HL-60 (cell line): ENCODE data around the gene GSN.

ENCODE experiments used
- DNase-seq, 2 experiments: peaks; one replicate each; pipeline ENCODE4 v3.0.0-alpha.2; 2010 to 2020; ENCODE audit warnings: low read depth in 1 of 2, low spot score in 1 of 2
- H3K27ac ChIP-seq: fragments of 250-450 bp; sonication (Bioruptor Pico); replicated peaks from 2 replicates; pipeline ENCODE4 v1.5.1; 2020; ENCODE audit warnings: mild to moderate bottlenecking, moderate library complexity
- H3K27me3 ChIP-seq: fragments of 250-450 bp; sonication (Bioruptor Pico); 2 replicates; pipeline ENCODE4 v1.5.1; 2021; ENCODE audit warnings: mild to moderate bottlenecking, moderate library complexity; ENCODE audit not compliant: insufficient read depth, poor library complexity, severe bottlenecking
- H3K4me3 ChIP-seq: replicated peaks from 2 replicates; pipeline ENCODE4 v1.5.1; 2011; ENCODE audit warnings: mild to moderate bottlenecking, control low read depth, low read length; ENCODE audit not compliant: insufficient read depth
- GABPA ChIP-seq: IDR thresholded peaks from 2 replicates; pipeline ENCODE4 v1.6.1; 2012; ENCODE audit warnings: low read depth
- POLR2AphosphoS5 ChIP-seq: IDR thresholded peaks from 2 replicates; pipeline ENCODE4 v1.6.1; 2012; ENCODE audit warnings: low read depth
- SPI1 ChIP-seq: IDR thresholded peaks from 2 replicates; pipeline ENCODE4 v1.6.1; 2012; ENCODE audit warnings: low read depth, mild to moderate bottlenecking, borderline replicate concordance
- TF ChIP-seq, protein P1 (sequence below): IDR thresholded peaks from one replicate; pipeline ENCODE4 v1.5.1; 2011; ENCODE audit warnings: low read length, control low read depth, inconsistent platforms; ENCODE audit not compliant: insufficient read depth
- TF ChIP-seq, protein P2 (sequence below): IDR thresholded peaks from 2 replicates; pipeline ENCODE4 v1.6.1; 2012; ENCODE audit warnings: low read depth; ENCODE audit not compliant: insufficient replicate concordance

GSN gene

DNA sequence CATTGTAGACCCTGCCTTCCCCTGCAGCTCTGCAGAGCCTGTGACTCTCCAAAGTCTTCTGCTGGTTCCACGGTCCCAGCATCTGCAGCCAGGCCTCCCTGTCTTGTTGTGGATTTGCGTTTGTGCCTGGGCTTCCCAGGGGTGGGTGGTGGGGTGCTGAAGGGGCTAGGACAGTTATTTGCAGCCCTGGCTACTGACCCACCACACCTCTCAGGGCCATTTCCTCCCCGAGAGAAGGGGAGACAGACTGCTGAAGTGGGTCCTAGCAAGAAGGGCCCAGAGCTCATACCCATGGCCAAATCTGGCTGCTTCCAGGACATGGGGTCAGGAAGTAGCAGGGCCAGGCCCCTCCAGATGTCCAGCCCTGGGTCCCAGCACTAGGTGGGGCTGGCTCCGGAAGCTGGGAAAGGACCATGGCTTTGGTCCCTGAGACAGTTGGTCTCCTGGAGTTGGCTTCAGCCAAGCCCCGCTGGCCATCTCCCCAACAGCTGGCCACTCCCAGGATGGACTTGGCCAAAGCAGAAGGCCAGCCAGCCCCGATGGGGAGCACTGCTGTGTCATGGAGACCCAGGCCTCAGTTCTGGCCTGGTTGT lies 26.3 kb downstream of the GSN start:
- DNase-seq, result no peak
- H3K27me3 ChIP-seq, result no peaks in the 10 kb centered on the region
- TF ChIP-seq POLR2AphosphoS5 (no peak), GABPA (no peak), SPI1 (no peak)
- TF ChIP-seq, protein P1, sequence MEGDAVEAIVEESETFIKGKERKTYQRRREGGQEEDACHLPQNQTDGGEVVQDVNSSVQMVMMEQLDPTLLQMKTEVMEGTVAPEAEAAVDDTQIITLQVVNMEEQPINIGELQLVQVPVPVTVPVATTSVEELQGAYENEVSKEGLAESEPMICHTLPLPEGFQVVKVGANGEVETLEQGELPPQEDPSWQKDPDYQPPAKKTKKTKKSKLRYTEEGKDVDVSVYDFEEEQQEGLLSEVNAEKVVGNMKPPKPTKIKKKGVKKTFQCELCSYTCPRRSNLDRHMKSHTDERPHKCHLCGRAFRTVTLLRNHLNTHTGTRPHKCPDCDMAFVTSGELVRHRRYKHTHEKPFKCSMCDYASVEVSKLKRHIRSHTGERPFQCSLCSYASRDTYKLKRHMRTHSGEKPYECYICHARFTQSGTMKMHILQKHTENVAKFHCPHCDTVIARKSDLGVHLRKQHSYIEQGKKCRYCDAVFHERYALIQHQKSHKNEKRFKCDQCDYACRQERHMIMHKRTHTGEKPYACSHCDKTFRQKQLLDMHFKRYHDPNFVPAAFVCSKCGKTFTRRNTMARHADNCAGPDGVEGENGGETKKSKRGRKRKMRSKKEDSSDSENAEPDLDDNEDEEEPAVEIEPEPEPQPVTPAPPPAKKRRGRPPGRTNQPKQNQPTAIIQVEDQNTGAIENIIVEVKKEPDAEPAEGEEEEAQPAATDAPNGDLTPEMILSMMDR, result no peak
- H3K27ac ChIP-seq, result no peak overlapping the region
- no peak overlapping the region for H3K4me3 ChIP-seq

DNA sequence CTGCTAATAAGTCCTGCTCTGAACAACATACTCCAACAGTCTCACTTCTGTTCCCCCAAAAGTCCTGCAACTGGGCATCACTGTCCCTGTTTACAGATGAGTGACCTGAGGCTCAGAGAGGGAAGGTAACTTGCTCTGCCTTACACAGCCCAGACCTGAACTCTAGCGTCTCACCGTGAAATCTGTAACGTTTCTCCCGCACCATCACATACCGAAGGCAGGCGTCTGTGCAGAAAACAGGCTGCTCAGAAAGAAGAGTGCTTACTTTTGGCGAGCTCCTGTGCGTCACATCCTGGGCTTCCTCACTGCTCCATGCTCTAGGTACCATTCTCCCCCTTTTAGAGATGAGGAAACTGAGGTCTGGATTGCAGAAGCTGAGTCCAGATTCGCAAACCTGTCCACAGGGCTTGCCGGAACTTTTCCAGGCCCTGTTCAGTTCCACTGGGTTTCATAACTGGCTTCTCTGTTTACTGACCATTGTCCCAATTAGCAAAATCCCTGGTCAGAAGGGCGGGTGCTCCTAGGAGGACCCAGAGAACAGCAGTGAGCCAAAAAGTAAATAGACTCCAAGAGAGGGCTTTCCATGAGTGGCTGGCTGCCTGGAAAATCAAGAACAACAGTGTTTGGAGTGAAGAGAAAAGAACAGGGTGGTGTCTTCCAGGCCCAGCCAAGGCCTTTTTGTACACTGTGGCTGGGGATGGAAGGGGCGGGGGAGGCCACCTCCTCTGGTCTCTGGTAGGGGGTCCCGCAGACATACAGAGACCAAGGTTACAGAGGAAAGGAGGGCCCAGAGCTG lies 27.1 kb downstream of the GSN start:
- H3K4me3 ChIP-seq, result no peak overlapping the region
- TF ChIP-seq, protein P1, result no peak
- TF ChIP-seq GABPA (no peak), SPI1 (no peak), POLR2AphosphoS5 (no peak)
- TF ChIP-seq, protein P2, sequence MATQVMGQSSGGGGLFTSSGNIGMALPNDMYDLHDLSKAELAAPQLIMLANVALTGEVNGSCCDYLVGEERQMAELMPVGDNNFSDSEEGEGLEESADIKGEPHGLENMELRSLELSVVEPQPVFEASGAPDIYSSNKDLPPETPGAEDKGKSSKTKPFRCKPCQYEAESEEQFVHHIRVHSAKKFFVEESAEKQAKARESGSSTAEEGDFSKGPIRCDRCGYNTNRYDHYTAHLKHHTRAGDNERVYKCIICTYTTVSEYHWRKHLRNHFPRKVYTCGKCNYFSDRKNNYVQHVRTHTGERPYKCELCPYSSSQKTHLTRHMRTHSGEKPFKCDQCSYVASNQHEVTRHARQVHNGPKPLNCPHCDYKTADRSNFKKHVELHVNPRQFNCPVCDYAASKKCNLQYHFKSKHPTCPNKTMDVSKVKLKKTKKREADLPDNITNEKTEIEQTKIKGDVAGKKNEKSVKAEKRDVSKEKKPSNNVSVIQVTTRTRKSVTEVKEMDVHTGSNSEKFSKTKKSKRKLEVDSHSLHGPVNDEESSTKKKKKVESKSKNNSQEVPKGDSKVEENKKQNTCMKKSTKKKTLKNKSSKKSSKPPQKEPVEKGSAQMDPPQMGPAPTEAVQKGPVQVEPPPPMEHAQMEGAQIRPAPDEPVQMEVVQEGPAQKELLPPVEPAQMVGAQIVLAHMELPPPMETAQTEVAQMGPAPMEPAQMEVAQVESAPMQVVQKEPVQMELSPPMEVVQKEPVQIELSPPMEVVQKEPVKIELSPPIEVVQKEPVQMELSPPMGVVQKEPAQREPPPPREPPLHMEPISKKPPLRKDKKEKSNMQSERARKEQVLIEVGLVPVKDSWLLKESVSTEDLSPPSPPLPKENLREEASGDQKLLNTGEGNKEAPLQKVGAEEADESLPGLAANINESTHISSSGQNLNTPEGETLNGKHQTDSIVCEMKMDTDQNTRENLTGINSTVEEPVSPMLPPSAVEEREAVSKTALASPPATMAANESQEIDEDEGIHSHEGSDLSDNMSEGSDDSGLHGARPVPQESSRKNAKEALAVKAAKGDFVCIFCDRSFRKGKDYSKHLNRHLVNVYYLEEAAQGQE, result no peak
- H3K27ac ChIP-seq, result no peak overlapping the region
- no peaks in the 10 kb centered on the region for H3K27me3 ChIP-seq
- no peak for DNase-seq

DNA sequence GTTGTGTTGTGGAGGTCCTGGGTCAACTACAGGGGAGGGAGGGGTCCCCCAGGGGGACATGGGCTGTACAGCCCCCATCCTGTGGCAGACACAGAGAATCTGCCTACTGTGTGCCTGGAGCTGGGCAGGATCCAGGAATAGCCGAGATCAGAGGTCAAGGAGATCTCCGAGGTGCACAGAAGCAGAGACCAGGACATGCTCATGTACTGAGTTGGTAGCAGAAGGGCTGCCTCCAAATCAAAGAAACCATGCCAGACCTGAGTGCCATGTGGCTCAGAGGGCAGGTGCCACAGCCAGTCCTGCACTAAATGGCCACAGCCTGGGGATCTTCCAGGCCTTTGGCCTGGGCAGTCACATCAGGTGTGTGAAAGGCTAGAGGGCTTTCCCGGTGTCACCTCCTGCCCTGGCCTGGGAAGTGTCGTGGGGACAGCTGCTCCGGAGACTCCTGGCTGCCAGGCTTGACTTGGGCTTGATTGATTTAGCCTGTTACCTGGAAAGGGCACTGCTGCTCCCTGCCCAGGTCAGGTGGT lies 27.8 kb downstream of the GSN start:
- Histone ChIP-seq H3K4me3 (no peak overlapping the region), H3K27ac (no peak overlapping the region), H3K27me3 (no peaks in the 10 kb centered on the region)
- no peak for TF ChIP-seq SPI1
- TF ChIP-seq POLR2AphosphoS5, result no peak
- TF ChIP-seq, protein P2, result no peak
- TF ChIP-seq, protein P1, result no peak
- no peak for TF ChIP-seq GABPA
- no peak for DNase-seq
